ENCODE results near the gene AXIN1.

- TF ChIP-seq CTCF (IDR thresholded peaks at IDR 0.05) = no peak
- no peak for TF ChIP-seq EP300 (IDR thresholded peaks at IDR 0.05)
- TF ChIP-seq CEBPB (IDR thresholded peaks at IDR 0.05) = no peak
- no peak for TF ChIP-seq MAX (IDR thresholded peaks at IDR 0.05)
- TF ChIP-seq BHLHE40 (IDR thresholded peaks at IDR 0.05; ENCODE audit: low read depth, low read length) = no peak
- TF ChIP-seq POLR2A (IDR thresholded peaks at IDR 0.05; ENCODE audit: low read length) = no peak
- no peak for TF ChIP-seq RCOR1 (IDR thresholded peaks at IDR 0.05; ENCODE audit: low read depth, low read length)
- TF ChIP-seq BCL3 (IDR thresholded peaks at IDR 0.05) = no peak
- no peak for TF ChIP-seq EHMT2 (IDR thresholded peaks at IDR 0.05; ENCODE audit: low read depth)
- no peak for TF ChIP-seq HDAC2 (IDR thresholded peaks at IDR 0.05)
- TF ChIP-seq REST (IDR thresholded peaks at IDR 0.05) = no peak
- no peak for TF ChIP-seq FOSL2 (IDR thresholded peaks at IDR 0.05)
- no peak for TF ChIP-seq FOSL2 (CRISPR knock-in tag; IDR thresholded peaks at IDR 0.05)
- TF ChIP-seq MAFK (IDR thresholded peaks at IDR 0.05; ENCODE audit: partially characterized antibody) = no peak
- TF ChIP-seq ESRRA (IDR thresholded peaks at IDR 0.05; ENCODE audit: borderline replicate concordance, low read length) = no peak
These were observed 19.2 kb upstream of the AXIN1 start for GRCh38 chr16:371515-372301.
